NCI-H748 (cell line): ENCODE measurements around the gene FGF22.
"Not testable (repeated sequence)": the region's sequence is repeated elsewhere in the genome, so short reads cannot be mapped to it uniquely, and the experiment has no call there.

Experiments
- DNase-seq: peaks from one replicate; lab custom pipeline; 2025; ENCODE audit not compliant: unreplicated experiment; lab: John Stamatoyannopoulos, UW

The FGF22 gene

GRCh38 chr19:658059-658839, 18.6 kb downstream of the FGF22 start:
- DNase-seq: no peak

GRCh38 chr19:658916-659839, 19.5 kb downstream of the FGF22 start:
- no peak for DNase-seq

GRCh38 chr19:660793-661426, 21.2 kb downstream of the FGF22 start:
- no peak for DNase-seq

- DNase-seq: no peak
Measured at GRCh38 chr19:661427-662196, 21.9 kb downstream of the FGF22 start.

GRCh38 chr19:662207-662961, 22.7 kb downstream of the FGF22 start:
- peak; percentile 54 for DNase-seq

- peak; percentile 87 for DNase-seq
Measured at GRCh38 chr19:662962-663681, 23.4 kb downstream of the FGF22 start, which contains the start of gene RNF126. TSS of gene RNF126 (minus strand) at chr19:663214. CDS start at chr19:663121, 93 bp downstream.

- no peak for DNase-seq
Measured at GRCh38 chr19:663682-664117, 24.0 kb downstream of the FGF22 start.

GRCh38 chr19:664913-665443, 25.3 kb downstream of the FGF22 start:
- DNase-seq: peak; percentile 81

GRCh38 chr19:666985-667573, 27.4 kb downstream of the FGF22 start:
- not testable (repeated sequence) for DNase-seq

- not testable (repeated sequence) for DNase-seq
Measured at GRCh38 chr19:668675-669434, 29.2 kb downstream of the FGF22 start.

- no peak for DNase-seq
Measured at GRCh38 chr19:670609-671075, 31.0 kb downstream of the FGF22 start.

GRCh38 chr19:674282-675151, 34.8 kb downstream of the FGF22 start:
- no peak for DNase-seq

GRCh38 chr19:676007-676338, 36.3 kb downstream of the FGF22 start:
- no peak for DNase-seq

GRCh38 chr19:676339-677105, 36.8 kb downstream of the FGF22 start, which contains the start of gene FSTL3:
TSS of gene FSTL3 (plus strand) at chr19:676392. CDS start at chr19:676424, 32 bp downstream.
- no peak for DNase-seq

- DNase-seq: no peak
Measured at GRCh38 chr19:677201-677600, 37.5 kb downstream of the FGF22 start.
